Measurements from ENCODE around the gene ITPRID1.
A peak's percentile ranks its signal among the peaks of the same experiment; 100 is the strongest.
"Not testable (repeated sequence)": the region's sequence is repeated elsewhere in the genome, so short reads cannot be mapped to it uniquely, and the experiment has no call there.

ITPRID1 gene

DNA sequence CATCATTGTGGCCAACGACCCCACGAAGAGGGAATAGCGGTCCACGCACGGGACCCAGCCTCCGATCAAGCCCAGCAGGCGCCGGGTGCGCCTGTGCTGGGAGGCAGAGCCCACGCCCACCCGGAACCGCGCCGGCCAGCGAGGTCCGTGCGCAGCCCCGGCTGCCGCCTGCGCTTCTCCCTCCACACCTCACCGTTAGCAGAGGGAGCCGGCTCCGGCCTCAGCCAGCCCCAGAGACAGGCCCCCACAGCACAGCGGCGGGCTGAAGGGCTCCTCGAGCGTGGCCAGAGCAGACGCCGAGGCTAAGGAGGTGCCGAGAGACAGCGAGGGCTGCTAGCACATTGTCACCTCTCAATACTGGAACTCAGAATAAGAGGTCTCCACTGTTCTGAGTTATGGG, 3.6 kb downstream of the ITPRID1 start:
- DNase-seq, result no peak

DNA sequence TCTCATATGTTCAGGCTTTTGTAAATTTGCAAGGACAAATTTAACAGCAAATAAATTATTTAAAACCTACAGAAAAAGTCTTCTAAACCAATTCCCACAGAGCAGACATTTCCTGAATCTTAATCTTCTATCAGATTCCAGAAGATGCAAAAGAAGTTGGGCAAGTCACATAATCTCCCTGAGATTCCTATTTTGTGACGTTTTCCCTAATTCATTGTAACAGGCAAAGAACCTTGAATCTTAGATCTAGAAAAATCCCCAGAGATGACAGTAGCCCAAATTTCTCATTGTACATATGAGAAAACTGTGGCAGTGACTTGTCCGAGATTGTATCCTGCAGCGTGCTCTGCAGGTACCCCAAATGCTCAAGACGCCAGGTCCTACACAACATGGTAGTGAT, 4.9 kb downstream of the ITPRID1 start:
- DNase-seq, result no peak

DNA sequence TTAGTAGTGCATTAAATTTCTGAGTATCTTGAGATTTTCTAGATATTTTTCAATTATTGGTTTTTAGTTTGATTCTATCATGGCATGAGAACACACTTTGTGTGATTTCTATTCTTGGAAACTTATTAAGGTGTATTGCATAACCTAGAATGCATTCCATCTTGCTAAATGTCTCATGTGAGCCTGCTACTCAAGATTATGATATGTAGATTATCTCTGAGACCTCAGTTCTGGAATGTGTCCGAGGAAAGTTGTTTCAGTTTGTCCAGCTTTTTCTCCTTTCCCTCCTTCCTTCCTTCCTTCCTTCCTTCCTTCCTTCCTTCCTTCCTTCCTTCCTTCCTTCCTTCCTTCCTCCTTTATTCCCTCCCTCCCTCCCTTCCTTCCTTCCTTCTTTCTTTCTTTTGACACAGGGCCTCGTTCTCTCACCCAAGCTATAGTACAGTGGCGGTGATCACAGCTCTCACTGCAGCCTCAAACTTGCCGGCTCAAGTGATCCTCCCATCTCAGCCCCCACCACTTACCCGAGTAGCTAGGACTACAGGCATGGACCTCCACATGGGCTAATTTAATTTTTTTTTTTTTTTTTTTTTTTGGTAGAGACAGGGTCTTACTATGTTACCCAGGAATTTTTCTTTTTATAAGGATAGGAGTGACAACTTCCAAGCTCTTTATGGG, 7.6 kb downstream of the ITPRID1 start:
- no peak for DNase-seq

DNA sequence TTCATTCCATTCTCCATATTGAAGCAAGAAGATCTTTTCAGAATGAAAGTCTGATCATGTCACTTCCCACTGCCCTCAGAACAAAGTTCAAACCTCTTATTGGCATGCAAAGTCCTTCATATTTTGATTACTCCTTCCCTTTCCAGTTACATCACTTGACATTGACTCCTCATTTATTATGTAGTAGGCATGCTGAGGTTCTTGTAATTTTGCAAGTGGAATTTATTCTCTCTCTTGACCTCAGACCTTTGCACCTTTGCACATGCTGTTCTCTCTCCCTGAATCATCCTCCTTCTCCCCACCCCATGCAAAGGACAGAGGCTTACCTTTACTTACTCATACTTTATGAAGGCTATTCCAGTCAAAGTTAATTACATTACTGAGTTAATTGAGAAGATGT, 13.0 kb downstream of the ITPRID1 start:
- DNase-seq, result no peak

DNA sequence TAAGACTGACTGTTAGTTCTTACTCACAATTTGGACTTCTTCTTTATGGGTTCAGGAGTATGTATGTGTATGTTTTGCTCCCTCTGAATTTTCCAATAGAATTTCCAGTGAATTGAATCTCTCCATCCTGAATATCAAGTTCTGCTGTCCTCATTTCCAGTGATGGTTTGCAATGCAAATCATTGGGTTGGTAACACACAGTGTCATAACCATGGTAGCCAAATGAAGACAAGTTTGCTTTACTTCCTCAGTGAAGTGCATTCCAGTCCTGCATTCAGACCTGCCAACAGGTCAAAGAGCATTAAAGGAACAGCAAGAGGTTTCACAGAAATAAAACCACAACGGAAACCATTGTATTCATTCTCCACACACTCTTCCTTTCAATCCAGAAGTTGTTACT, 15.2 kb downstream of the ITPRID1 start:
- DNase-seq, result no peak

DNA sequence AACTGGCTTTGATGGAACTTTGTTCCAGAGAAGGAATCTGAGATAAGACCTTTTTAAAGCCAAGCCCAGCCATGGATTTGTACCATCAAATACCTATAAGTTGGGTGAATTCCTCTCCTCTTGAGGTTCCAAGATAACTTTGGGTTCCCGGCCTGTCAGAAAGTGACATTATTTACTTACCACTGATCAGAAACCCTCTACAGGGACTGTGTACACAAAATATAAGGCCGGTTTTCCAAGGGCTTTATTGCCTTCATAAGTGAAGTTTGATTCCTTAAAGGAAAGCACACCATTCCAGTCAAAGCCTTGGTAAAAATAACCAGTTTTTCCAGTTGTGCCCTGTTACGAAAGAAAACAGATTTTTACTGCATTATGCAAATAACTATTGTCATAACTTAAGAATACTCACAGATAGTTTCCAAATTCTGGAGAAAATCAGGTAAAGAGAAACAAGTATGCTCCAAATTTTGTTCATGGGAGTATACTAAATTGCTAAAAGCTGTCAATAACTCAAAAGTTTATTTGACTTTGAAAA, 26.8 kb downstream of the ITPRID1 start:
- not testable (repeated sequence) for DNase-seq

DNA sequence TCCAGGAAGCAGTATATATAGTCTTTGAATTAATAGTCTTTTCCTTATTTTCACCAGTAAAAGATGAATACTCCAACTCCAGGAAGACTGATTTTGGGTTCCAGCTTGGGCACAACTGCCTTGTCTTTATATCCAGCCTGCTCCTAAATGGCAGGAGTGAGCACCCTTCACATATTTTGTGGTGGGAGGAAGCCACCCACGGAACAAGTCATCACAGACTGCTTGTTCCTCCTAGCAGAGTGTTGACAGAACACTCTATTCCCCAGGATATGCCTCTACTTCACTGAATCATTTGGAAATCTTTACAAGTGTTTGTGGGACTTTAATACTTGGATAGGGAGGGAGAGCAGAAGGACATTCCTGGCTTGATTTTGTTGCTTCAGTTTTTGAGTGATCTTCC, 31.7 kb downstream of the ITPRID1 start:
- no peak for DNase-seq

DNA sequence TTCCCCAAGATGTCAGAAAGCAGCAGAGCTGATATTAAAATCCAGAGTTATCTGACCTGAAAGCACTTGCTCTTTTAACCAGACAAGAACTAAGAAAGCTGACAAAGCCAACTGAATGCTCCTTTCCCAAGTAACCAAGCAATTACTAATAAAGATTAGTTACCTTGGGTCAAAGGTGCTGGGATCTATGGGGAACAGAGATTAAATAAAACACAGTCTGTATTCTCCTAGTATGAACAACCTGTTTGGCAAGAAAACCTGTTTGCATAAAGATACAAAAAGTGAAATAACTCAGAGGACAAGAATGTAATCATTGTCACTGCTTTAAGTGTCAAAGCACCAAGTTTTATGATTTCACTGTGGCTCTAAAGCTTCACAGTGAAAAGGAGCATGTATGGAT, 35.7 kb downstream of the ITPRID1 start:
- DNase-seq, result no peak

DNA sequence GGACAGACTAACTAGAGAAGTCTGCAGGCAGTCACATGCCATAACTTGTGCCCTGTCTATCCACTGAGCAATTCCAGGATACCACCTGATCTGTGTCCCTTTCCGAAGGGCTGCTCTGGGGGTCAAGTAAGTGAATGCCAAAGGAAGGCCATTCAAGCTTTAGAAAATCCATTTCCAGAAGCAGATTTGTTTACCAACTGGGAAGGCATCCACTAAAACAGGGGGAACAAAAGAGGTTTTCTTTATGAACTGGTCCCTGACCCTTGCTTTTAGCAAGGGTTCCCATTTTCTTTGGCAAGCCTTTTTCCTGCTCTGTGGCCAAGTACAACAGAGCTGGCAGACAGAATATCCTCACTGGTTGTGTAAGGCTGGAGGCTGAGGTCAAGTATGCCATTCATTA, 36.5 kb downstream of the ITPRID1 start:
- DNase-seq, result no peak

DNA sequence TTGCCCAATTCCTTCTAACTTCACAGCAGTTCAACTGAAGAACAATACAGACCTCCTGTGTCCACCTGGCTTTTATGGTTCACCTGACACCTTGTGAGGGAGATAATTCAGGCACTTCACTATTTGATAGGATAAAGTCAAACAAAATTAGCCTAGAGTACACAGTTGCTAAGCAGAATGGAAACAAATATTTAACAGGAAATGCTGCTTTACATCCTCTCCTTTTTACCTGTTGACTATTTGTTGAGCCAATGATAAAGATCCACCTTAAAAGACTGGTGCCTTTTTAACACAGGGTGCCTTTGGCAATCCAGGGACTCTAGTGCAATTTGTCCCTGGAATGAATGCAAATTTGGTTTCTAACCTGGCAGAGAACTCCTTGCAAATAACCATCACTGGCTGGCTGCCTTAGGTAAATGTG, 39.8 kb downstream of the ITPRID1 start:
- no peak for DNase-seq

DNA sequence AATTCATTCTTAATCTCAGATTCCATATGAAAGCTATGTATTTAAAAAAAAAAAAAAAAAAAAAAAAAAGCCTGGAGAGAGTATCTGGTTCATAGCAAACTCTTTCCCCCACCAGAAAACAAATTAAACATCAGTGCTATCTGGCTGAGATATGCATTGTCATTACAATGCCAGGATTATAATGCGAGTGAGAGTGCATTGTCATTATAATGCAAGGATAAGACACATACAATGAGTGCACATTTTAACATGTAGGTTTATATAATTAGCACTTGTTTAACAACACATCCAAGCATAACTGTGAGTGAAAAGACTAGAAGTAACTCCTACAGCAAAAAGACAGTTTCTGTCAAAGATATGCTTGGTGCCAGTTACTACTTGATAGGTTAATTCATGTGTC, 48.1 kb downstream of the ITPRID1 start:
- no peak for DNase-seq

DNA sequence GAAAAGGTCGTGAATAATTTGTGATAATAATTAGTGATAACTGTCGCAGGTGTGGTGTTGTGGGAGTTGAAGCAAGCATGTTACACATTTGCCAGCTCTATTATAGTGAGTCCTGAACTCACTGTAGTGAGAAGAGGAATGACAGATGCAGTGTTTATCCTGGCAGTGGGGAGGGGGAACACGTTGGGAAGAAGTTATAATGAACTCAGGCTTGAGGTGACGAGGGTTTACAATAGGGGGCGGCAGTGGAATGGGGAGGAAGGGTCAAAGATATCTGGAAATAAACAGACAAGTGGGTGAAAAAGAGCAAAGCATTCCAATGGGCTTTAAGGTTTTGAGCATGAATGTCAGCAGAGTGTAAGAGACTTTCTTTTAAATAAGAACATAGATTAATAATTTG, 49.6 kb downstream of the ITPRID1 start:
- DNase-seq, result no peak

DNA sequence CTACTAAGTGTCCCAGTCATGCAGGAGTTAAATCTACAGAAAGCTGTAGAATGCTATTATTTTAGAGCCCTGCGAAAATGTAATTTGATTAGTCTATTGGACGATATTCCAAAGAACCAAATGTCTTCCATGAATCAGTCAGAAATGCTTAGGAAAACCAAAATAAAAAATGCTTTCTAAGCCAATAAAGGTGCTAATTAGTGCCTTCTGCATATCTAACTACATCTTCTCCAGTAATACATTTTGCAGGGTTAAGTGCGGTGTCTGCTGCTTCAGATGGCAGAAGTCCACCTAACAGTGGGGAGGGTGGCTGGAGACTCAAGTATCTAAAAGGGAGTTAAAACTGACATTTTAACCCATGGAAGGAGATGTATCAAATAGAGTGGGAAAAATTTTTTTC, 50.1 kb downstream of the ITPRID1 start:
- DNase-seq, result no peak

DNA sequence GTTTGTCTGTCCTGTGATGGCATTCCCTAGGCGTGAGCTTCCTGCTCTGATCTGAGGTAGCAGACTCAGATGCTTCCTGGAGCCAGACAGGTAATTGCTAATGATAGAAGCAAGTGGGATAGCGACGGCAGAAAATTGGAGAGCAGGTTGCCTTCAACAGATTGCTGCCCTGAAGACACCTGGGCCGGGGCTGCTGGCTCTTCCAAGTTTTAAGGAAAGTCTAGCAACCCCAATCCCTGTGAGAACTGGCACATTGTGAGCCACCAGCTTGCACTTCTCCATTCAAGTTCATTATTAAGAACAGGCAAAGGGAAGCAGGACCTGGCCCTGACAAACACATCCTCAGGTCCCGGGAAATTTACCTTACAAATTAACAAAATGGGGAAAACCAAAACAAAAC, 50.8 kb downstream of the ITPRID1 start:
- DNase-seq, result no peak

DNA sequence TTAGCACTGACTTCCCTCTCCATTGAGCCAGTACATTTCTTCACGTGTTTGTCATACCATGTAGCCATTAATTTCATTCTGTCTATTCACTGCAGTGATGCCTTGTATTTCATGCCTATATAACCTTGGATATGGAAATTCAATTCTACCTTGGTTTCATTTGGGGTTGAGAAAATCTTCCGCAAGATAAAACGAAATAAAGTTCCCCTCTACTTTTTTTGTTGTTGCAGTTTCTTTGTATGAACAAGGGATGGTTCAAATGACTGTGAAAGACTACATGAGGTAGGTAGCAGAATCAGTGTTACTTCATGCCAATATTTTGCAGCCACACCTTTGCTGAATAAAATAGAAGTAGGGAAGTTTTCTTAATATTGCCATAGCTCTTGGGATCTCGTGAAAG, 55.6 kb downstream of the ITPRID1 start:
- DNase-seq, result no peak

DNA sequence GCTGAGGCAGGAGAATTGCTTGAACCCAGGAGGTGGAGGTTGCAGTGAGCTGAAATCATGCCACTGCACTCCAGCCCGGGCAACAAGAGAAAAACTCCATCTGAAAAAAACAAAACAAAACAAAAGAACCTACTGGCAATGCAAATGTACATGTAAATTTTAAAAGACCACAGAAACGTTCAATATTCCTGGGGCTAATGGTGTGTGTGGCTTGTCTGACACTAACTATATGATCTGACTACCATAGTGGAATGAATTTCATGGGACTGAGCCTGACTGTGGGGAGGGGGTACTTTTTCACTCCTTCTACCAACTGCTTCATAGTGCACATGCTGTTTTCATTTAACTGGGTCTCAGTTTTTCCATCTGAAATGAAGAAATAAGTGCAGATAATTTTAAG, 69.6 kb downstream of the ITPRID1 start:
- no peak for DNase-seq

DNA sequence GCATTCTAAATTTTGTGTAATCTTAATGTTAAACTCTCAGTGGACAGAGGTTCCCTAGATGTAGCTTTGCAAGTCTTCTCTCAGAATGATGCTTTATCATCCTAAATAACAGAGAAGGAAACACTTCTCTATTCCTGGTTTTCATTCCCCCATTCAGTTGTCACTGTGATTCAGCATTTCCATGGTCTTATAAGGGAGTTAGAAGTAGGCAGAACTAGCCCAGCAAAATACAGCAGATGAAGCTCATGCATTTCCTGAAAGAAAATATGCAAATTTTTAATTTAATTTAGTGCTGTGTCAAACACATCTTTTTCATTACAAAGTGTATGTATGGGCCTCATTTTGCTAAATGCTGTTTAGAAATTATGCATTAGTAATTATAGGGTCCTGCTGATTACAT, 70.1 kb downstream of the ITPRID1 start:
- no peak for DNase-seq

DNA sequence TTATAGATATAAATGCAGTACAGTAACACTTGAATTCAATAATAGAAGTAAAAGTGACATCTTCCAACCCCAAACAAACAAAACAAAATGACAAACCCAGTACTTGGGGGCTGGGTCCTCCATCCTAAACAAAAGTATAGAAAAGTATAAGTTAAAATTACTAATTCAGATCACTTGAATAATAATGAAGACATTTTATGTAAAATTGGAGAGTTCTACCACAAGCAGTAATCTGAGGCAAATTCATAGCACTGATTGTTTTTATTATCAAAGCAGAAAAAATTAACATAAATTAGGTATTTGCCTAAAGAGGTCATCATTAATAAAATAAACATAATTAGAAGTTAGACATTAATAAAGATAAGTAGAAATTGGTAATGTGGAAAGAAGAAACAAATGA, 81.5 kb downstream of the ITPRID1 start:
- no peak for DNase-seq

DNA sequence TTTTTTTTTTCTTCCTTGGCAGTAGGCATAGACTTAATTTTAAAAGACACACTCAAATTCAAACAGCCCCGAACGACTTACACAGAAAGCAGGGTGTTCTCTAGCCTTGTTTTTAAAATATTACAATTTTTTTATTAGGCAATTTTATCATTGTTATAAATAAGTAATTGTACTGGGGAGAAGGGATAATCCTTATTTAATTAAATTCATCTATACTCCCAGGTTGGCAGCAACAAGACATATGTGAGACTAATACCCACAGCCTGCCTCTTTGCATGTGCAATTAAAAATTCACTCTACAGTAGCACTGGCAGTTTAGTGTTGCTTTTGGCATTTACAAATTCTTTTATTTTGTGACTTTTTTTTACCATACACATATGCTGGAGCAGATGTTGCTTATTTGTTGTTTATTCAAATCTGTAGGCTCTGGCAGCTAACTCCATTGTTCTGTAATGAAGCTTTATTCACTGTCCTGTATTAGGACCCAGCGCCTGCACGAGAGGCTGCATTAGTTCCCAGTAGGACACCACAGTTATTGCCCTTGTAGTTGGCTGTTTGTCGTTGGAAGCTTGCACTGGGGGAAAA, 88.2 kb downstream of the ITPRID1 start:
- DNase-seq, result no peak

DNA sequence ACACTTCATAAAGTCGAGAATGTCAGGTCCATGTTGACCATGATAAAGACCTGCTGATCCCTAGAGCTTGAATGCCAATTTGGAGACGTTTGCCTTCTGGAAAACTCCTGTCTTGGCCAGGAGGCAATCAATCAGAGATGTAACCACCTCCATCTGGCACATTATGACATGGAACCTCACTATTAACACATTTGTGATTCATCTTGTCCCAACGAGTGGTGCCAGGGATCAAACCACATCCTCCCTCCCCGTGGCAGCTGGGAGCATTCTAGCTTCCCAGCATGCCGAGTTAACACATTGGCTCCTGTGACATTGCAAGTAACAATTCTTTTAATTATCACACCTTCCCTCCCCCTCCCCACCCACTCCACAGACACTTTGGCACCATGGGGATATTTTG, 89.2 kb downstream of the ITPRID1 start:
- no peak for DNase-seq

DNA sequence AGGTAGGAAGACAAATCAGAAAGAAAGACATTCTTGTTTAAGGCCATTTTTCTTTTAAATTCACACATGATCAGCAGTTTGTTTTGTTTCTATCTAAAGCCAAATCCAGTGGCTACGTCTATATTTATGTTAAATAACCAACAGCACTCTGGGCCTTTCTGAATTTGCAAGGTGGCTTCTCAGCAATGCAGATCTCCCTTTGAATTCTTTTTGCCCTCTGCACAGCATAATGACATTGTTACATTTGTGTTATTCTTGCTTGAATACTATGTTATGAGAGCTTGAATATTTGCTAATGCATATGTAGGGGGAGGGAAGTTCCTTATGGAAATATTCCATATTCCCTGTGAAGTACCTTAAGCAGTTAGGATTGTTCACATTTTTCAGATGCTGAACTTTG, 99.7 kb downstream of the ITPRID1 start:
- no peak for DNase-seq

DNA sequence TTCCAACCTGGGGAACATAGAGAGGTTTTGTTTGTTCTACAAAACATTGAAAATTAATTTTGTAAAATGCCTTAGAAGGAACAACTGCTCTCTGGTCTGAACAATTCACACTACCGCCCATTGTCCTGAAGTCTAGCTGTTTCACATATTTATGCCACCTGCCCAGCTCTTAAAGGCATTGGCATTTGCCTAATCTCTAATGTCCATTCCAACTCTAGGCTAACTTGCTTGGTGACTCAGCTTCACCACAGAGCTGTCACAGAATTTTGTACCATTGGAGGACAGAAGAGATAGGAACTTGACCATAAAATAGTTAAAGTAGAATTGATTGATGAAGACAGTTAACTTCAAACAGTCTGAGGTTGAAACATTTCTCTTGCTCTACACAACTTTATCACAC, 119.6 kb downstream of the ITPRID1 start:
- DNase-seq, result no peak

DNA sequence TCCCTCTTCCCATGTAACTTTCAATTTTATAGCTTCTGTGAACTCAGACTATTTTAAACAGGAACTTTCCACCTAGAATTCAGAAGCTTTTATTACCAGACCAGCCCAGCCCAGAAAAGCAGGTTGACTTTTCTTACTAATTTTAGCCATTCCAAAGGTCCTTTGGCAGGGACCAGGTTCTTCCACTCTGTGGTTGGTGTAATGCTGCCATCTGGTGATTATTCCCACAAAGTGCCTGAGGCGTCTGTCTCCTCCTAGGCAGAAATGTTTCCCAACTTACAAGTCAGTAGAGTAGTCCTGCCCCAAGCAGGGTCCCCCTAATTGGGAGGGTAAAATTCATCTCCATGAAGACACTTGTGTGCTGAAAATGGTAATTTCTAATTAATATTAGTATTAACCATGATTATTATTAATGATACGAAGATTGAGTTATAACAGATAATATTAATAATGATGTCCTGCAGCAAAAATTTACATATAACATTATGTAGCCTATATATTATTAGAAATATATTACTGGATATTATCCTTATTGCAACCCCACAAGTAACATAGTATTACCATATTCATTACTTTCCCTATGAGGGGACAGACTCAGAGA, 120.1 kb downstream of the ITPRID1 start:
- DNase-seq, result peak; percentile 16

DNA sequence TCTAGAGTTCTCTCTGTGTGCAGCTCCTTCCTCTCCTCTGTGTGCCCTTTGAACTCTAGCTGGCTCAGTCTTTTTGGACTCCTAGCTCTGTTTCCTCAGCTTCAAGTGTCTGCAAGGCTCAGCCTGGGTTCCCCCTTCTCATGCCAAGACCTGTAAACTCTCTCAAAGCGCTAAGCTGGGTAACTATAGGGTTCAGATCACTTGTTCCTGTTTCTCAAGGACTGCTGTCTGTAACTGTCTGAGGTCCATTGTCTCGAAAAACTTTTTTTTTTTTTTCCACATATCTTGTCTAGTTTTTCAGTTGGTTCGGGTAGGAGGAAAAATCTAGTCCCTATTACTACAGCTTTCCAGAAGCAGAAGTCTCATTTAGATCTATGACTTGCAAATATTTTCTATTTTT, 126.5 kb downstream of the ITPRID1 start:
- no peak for DNase-seq

DNA sequence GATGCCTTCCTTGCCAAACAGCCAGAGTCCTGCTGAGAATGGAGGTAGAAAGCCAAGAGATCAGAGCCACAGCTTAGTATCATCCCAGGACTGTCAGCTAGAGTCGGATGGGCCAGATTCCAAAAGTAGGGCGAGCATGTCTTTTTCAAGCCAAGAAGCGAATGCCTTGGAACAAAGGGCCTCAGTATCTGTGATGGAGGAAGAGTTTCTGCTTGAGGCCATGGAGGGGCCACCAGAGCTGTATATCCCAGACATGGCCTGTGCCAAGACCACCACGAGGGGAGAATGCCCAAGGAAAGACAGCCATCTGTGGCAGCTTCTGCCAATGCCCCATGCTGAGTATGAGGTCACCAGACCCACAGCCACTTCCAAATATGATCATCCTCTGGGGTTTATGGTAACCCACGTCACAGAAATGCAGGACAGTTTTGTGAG, 128.8 kb downstream of the ITPRID1 start:
- no peak for DNase-seq
